A549 (cell line): ENCODE data around the gene CAPN8.

Experiments
- EP300 ChIP-seq, 2 experiments: fragments of >200 bp; sonication (Bioruptor Twin); formaldehyde crosslinking; IDR thresholded peaks; 2 replicates in 1 of 2; 3 replicates in 1 of 2; pipeline ENCODE4 v1.6.1; 2016 to 2017
- ESRRA ChIP-seq: fragments of 150-350 bp; IDR thresholded peaks from 2 replicates; pipeline ENCODE4 v1.6.1; 2014; ENCODE audit warnings: mild to moderate bottlenecking, low read length, borderline replicate concordance
- MYC ChIP-seq: IDR thresholded peaks from 2 replicates; pipeline ENCODE4 v1.6.1; 2012; ENCODE audit warnings: mild to moderate bottlenecking, inconsistent platforms, low read length, improper control_type of control experiment, borderline replicate concordance
- POLR2A ChIP-seq: IDR thresholded peaks from 2 replicates; pipeline ENCODE4 v1.6.1; 2012; ENCODE audit warnings: mild to moderate bottlenecking, low read length
- RAD21 ChIP-seq, 2 experiments: fragments of >200 bp in 1 of 2; sonication (Bioruptor Twin) in 1 of 2; formaldehyde crosslinking in 1 of 2; IDR thresholded peaks in 1 of 2; conservative IDR thresholded peaks in 1 of 2; 2 replicates in 1 of 2; 3 replicates in 1 of 2; pipeline ENCODE4 v1.6.1; 2012 to 2018; ENCODE audit warnings: inconsistent platforms in 1 of 2
- RCOR1 ChIP-seq: fragments of 150-350 bp; IDR thresholded peaks from 2 replicates; pipeline ENCODE4 v1.6.1; 2014; ENCODE audit warnings: antibody characterized with exemption, low read length, low read depth
- RFX5 ChIP-seq: fragments of 450-650 bp; IDR thresholded peaks from 2 replicates; pipeline ENCODE4 v1.7.1; 2014; ENCODE audit warnings: antibody characterized with exemption, mild to moderate bottlenecking, moderate library complexity
- TF ChIP-seq, protein P1 (sequence below): fragments of >200 bp; sonication (Bioruptor Twin); formaldehyde crosslinking; IDR thresholded peaks from 3 replicates; pipeline ENCODE4 v1.5.1; 2016
- TF ChIP-seq, protein P2 (sequence below): fragments of 450-650 bp; IDR thresholded peaks from 2 replicates; pipeline ENCODE4 v1.6.1; 2014; ENCODE audit warnings: antibody characterized with exemption

DNA sequence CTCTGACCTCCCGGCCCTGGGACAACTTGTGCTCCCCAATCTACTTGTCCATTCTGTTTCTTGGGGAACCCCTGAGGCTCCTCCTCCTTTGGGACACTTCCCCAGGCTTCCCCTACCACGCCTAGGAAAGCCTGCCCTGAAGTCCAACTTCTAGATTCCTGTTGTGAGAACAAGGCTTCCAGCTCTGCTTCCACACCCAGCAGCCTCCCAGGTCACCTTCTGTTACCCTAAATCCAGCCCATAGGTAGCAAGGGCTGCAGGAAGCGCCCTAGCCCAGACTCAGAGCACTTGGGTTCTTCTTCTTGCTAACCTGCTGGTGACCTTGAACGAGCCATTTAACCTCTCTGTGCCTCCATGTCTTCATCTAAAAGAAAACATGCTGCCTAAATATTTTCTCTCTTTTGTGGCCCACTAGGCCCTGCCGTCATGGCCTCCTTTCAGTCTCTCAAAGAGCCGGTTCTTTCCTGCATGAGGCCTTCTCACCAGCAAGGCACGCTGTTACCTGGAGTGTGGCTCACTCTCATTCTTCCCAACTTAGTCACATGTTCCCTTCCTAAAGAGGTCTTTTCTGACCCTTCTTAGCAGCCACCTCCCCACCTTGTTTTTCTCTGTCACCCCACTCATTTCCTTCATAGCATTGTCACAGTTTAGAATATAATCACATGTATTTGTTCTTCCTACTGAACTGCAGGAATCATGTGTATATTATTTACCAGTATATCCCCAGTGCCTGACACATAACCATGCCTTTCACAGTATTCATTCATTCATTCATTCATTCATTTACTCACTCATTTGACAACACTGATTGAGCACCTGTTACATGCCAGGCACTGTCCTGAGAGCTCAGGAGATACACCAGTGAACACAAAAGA, 48.3 kb upstream of the CAPN8 start:
- TF ChIP-seq EP300 (IDR thresholded peaks at IDR 0.05) = no peak
- TF ChIP-seq MYC = no peak
- TF ChIP-seq ESRRA = no peak; the same call in 1 of the 2 replicates
- TF ChIP-seq, protein P1, sequence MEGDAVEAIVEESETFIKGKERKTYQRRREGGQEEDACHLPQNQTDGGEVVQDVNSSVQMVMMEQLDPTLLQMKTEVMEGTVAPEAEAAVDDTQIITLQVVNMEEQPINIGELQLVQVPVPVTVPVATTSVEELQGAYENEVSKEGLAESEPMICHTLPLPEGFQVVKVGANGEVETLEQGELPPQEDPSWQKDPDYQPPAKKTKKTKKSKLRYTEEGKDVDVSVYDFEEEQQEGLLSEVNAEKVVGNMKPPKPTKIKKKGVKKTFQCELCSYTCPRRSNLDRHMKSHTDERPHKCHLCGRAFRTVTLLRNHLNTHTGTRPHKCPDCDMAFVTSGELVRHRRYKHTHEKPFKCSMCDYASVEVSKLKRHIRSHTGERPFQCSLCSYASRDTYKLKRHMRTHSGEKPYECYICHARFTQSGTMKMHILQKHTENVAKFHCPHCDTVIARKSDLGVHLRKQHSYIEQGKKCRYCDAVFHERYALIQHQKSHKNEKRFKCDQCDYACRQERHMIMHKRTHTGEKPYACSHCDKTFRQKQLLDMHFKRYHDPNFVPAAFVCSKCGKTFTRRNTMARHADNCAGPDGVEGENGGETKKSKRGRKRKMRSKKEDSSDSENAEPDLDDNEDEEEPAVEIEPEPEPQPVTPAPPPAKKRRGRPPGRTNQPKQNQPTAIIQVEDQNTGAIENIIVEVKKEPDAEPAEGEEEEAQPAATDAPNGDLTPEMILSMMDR = no peak
- TF ChIP-seq POLR2A = no peak
- TF ChIP-seq RFX5 = no peak
- TF ChIP-seq, protein P2, sequence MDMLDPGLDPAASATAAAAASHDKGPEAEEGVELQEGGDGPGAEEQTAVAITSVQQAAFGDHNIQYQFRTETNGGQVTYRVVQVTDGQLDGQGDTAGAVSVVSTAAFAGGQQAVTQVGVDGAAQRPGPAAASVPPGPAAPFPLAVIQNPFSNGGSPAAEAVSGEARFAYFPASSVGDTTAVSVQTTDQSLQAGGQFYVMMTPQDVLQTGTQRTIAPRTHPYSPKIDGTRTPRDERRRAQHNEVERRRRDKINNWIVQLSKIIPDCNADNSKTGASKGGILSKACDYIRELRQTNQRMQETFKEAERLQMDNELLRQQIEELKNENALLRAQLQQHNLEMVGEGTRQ = no peak
- no peak for TF ChIP-seq RCOR1
- TF ChIP-seq RAD21 (conservative IDR thresholded peaks at IDR 0.05 in 1 of 2, IDR thresholded peaks at IDR 0.05 in 1 of 2) = no peak
